Inferior parietal cortex (tissue), 1 donor: ENCODE data around the gene WDR4.
"Not testable (repeated sequence)": the region's sequence is repeated elsewhere in the genome, so short reads cannot be mapped to it uniquely, and the experiment has no call there.

Experiments used
- DNase-seq: peaks from one replicate; pipeline ENCODE4 v3.0.0-alpha.2; 2016; ENCODE audit errors: extremely low spot score

WDR4 gene, protein sequence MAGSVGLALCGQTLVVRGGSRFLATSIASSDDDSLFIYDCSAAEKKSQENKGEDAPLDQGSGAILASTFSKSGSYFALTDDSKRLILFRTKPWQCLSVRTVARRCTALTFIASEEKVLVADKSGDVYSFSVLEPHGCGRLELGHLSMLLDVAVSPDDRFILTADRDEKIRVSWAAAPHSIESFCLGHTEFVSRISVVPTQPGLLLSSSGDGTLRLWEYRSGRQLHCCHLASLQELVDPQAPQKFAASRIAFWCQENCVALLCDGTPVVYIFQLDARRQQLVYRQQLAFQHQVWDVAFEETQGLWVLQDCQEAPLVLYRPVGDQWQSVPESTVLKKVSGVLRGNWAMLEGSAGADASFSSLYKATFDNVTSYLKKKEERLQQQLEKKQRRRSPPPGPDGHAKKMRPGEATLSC

DNA sequence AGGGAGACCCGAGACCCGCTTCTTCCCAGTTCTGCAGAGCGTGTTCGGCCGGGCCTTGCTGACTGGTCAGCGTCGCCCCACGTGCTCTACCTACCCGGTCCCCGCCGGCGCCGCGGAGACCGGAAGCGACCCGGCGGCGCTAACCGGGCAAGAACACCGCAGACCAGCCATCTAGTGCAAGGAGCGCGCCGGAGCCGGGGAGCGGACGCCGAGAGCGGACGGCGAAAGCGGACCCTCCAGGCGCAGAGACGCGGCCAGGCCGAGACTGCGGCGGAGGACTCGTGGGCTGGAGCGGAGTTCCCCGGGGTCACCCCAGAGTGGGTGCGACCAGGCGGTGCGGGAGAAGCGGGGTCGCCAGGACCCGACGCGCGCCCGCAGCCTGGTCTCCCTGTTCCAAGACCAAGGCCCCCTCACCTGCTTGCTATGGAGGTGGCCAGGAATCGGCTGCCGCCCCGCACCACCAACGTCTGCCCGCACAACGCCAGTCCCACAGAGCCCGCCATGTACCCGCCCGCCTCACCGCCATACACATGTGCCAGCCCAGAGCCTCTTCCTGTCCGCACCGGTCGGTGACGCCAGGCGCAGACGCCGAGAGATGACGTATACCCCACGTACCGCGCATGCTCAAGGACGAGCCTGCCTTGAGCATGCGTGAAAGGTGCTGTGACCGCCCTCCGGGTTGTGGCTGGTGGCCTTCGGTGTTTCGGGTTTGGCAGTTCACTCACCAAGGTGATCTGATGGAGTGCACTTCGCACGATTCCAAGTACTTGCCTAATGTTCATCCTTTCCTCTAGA lies at the start of gene WDR4:
TSS of gene WDR4 (minus strand) at position 547 of the 795 bp plus-strand sequence. CDS start at position 503, 44 bp downstream.
- peak; percentile 99 for DNase-seq

DNA sequence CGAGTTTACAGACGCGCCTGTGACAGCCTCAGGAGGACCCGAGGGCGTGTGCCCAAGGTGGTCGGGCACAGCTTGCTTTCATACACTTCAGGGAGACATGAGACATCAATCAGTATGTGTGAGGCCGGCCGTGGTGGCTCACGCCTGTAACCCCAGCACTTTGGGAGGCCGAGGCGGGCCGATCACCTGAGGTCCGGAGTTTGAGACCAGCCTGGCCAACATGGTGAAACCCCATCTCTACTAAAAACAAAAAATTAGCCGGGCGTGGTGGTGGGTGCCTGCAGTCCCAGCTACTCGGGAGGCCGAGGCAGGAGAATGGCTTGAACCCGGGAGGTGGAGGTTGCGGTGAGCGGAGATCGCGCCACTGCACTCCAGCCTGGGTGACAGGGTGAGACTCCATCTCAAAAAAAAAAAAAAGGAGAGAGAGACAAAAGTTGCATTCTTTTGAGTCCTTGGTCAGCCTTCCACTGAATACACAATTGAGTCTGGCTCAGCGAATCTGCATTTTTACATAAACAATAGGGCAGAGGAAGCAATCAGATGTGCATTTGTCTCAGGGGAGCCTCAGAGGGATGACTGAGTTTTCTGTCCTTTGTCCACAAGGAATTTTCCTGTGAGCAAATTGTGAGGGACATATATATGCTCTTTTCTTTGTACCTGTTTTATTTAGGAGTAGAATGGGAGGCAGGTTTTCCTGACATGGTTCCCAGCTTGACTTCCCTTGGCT lies 48.3 kb upstream of the WDR4 start:
- DNase-seq = peak; percentile 31

DNA sequence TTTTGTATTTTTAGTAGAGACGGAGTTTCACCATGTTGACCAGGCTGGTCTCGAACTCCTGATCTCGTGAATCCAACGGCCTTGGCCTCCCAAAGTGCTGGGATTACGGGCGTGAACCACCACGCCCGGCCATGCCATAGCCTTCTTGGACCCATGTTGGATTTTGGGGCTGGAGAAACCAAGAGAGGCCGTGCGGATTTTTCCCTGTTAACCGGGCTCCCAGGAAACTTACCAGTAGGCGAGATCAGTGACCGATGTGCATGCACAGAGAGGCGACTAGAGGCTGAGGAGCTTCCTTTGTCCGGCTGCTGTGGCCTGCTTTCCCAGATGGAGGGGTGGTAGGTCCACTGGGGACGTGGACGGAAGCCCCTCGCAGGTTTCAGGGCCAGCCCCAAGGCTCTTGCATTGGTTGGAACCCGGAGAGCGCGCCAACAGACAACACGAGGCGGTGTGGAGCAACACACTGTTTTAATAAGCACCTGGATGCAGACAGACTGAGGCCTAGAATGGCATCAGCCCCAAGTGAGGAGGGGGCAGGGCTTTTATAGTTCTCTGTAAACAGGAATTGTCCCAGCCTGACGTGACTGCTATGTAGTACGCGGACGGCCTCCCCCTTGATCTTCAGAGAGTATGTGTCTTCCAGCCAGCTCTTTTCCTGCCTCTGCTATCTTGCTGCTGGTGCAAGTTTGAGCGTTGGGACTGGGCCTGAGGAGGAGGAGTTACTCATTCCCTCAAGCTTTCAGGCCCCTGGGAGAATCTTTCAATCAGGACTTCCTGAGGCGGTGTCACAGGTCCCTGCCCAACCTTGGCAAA lies 46.0 kb upstream of the WDR4 start, which contains the start of gene ERVH48-1:
TSS of gene ERVH48-1 (minus strand) at position 517 of the 813 bp plus-strand sequence. CDS start 6,624 bp downstream, outside the sequence.
- no peak for DNase-seq

DNA sequence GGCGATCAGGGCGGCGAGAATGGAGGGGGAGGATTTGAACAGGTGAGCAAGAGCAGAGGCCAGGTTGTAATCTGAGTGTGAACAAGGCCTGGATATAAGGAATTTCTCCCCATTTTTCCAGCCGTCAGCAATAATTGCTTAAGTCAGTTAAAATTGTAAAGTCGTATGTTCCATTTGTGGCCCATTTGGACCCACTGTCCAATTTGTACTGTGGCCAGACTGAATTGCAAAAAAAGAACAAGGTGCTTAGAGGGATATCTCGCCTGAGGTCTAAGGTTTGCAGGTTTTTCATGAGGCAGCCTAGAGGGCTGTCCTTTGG lies 45.1 kb upstream of the WDR4 start:
- no peak for DNase-seq

DNA sequence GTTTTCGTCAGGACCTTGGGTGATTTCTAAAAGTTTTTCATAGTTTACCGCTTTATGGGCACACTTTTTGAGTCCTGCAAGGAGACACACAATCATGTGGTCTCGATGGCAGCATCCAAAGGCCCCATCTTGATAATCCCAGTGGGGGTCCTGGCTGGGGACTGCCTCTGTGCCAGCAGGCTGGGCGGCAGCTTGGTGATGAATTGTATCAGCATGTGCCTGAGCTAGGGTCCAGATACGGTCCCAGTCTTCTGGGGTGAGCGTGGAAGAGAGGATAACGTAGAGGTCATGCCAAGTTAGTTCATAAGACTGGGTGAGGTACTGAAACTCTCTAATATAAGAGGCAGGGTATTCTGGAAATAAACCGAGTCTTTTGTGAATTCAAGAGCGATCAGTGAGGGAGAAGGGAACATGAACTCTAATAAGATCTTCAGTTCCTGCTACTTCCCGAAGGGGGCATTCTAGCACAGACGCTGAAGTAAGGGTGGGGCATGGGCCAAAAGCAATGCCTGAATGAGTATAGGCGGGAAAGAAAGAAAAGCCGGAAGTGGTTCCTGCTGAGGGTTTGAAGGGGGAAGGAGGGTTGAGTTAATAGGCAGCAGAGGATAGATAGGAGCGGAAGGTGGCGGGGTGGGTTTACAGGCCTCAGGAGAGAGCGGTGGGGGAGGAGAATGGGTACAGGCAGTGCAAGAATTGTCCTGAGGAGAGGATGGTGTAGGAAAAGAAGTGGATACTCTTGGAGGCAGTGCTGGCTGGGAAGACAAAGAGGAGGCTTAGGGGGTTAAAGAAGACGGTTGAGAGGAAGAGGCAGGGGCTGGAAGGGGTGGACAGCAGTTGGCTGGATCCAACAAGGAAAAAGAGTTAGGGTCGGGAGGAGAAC lies 44.5 kb upstream of the WDR4 start:
- DNase-seq = peak; percentile 92

DNA sequence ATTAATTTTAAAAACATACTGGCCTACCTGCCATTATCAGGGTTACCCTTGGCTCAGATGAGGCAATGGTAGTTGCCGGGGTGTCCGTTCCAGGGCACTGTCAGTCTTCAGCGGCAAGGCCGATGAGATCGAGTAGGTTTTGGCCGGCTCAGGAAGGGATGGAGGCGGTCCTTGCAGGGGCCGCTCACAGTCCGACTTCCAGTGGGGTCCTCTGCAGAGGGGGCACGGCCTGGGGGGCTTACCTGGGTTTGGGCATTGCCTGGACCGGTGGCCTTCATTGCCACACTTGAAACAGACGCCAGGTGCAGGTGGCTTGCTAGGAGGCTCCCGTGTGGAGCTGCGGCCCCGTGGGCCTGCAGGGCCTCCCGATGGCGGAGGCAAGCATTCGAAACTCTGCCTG lies 43.6 kb upstream of the WDR4 start:
- no peak for DNase-seq

DNA sequence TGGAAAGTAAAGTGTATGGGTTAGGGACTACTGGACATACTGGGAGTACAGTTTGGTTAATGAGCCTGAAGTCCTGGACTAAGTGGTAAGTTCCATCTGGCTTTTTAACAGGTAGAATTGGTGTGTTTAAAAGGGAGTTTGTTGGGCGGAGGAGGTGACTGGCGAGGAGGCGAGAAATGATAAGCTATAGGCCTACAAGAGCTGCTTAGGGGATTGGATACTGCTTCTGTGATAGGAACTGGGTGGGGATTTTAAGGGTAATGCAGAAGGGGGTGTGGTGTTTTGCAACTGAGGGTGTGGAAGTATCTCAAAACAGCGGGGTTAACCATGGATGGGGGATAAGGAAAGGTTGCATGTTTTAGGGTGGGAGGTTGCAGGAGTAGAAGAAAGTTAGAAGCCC lies 42.6 kb upstream of the WDR4 start:
- DNase-seq = no peak

DNA sequence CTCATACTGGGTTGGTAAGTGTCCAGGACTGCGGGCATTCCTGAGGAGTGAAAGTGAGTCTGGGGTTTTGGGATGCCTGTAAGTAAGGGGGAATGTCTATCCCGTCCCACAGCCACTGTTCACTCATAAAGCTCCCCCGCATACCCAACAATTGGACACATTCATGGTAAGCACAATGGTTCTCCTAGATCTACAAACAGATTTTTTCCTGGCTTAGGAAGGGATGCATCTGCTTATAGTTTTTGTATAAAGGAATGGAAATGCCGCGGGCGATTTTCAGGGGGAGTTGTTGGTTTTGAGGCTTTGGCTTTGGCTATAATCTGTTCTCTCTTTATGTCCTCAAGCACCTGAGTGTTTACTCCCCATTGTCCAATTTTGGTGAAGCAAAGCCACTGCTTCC lies 39.0 kb upstream of the WDR4 start:
- no peak for DNase-seq

DNA sequence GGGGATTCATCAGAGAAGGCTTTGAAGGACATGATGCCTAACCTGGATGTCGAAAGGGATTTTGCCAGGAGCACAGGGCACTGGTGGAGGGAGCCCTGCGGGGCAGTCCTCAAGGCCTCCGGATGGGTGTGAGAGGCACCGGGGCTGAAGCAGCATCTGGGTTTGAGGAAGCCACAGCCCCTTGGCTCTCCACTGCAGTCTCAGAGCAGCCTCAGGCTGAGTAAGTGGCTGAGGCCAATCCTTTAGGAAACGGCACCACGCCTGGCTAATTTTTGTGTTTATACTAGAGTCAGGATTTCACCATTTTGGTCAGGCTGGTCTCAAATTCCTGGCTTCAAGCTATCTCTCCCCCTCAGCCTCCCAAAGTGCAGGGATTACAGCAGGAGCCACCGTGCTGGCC lies 34.1 kb upstream of the WDR4 start:
- DNase-seq = no peak

DNA sequence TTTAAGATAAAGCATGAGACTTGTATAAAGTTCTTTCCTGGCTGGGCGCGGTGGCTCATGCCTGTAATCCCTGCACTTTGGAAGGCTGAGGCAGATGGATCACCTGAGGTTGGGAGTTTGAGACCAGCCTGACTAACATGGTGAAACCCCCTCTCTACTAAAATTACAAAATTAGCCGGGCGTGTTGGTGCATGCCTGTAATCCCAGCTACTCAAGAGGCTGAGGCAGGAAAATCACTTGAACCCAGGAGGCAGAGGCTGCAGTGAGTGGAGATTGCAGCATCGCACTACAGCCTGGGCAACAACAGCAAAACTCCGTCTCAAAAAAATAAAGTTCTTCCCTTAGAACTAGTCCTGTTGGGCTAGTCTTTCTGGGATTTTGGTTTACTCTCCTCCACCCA lies 32.6 kb upstream of the WDR4 start:
- DNase-seq = not testable (repeated sequence)

DNA sequence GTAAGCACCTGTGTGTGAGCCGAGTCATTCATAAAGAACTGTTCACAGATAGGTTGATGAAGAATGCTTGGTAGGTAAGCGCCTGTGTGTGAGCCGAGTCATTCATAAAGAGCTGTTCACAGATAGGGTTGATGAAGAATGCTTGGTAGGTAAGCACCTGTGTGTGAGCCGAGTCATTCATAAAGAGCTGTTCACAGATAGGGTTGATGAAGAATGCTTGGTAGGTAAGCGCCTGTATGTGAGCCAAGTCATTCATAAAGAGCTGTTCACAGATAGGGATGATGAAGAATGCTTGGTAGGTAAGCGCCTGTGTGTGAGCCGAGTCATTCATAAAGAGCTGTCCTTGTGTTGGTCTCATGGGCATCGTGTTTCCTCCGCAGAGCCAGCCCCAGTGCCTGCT lies 29.1 kb upstream of the WDR4 start:
- DNase-seq = not testable (repeated sequence)

DNA sequence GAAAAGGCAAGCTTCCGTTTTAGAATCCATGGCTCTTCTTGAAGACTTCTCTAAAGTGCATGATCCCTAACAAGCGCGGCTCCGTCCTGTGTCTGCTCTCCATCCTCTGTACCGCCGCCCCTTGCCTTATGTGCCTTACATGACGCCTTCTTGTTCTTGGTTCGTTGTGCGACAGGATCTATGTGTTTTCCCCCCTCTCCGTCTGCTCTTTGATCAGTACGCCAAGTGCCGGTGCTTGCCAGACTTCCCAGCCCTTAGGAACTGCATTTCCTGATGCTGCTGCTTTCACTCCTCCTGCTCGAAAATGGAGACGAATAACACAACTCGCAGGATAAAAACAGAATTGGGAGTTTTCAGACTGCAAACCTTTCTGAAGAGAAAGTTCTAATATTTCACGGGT lies 26.9 kb upstream of the WDR4 start:
- no peak for DNase-seq

DNA sequence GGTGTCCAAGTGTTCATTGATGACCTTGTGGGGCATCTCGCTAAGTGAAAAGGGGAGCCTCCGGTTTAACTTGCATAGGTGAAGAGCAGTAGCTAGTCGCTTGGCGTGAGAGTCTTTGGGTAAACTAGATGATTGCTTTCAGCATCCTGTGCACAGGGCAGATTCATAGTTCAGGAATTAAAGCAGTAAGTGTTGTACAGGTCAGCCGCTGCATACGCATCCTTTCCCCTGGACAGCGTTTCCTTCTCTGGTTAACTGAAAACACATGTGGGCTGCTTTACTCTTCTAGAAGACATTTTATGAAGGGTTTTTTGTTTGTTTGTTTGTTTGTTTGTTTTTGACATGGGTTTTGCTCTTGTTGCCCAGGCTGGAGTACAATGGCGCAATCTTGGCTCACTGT lies 25.9 kb upstream of the WDR4 start:
- no peak for DNase-seq

DNA sequence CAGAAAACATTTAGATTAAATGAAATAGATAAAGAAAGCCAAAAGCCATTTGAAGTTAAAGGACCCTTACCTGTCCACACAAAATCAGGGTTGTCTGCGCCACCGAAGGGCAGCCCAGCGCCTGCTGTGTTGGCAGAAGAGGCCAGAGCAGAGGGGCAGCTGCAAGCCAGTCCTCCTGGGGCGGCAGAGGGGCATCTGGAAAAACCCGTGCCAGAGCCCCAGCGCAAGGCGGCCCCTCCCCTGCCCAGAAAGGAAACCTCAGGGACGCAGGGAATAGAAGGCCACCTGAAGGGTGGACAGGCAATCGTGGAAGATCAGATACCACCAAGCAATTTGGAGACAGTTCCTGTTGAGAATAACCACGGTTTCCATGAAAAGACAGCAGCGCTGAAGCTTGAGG lies 24.5 kb upstream of the WDR4 start:
- no peak for DNase-seq

DNA sequence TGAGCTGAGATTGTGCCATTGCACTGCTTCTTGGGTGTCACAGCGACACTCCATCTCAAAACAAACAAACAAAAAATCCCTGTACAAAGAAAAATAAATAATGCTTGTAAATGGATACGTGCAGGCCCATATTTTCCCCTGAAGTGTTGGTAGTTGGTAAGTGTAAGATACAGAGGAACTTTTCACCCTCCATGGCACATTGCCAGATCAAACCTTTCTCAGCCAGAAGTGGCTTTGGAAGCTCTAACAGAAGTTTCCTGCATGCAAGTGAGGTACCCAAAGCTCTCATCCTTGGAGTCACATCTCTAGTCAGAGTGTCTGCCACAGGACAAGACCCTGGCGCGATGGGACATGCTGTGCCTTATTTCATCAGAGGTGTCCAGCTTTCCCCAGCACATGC lies 21.1 kb upstream of the WDR4 start:
- no peak for DNase-seq

DNA sequence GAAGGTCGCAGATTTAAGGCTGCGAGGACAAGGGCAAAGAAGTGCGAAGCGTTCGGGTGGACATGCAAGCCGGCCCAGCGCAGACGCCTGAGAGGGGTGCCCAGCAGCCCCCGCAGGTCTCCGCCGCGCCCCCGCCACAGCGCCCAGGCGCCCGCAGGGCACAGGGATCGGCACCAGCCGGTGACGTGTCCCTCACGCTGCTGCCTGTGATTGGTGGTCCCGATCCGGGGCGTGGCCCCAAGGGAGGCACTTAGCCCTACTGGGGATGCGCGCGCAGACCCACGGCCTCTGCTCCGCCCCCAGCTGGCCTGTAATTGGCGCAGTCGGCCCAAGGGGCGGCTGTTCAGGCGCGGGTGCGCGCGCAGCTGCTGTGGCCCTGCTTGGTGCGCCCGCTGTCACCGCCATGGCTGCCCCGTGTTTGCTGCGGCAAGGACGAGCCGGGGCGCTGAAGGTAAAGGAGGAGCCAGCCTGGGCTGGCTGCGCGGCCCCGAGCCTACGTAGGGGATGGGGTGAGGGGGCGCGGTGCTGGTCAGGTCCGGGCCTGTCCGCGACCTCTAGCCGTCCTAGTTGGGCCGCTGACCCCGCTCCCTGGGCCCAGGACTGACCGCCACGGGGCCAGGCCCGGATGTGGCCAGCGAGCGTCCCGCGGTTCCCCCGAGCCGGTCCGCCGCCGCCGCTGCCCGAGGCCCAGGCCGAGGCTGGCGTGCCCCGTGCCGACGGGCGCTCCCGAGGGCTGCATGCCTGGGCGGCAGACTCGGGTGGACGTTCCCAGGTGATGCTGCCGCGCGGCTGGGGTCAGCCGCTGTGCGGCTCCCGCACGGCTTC lies 13.8 kb upstream of the WDR4 start, which contains the start of gene NDUFV3:
TSS of gene NDUFV3 (plus strand) at position 379 of the 825 bp plus-strand sequence. CDS start at position 404, 25 bp downstream.
- peak; percentile 99 for DNase-seq

DNA sequence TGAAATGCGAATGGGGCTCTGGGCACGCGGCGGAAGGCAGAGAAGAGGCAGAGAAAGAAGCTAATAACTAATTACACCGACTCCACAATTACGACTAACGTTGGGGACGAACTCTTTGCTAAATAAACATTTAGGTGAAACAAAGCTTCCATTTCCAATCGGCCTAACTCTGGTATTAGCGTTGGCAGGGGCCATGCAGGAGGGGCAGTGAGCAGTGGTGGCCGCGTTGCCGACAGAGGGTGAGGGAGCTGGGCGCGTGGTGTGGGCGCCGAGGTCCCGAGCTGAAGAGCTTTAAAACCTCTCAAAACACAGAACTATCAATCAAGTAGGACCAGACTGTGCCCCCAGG lies 13.2 kb upstream of the WDR4 start:
- DNase-seq = no peak

DNA sequence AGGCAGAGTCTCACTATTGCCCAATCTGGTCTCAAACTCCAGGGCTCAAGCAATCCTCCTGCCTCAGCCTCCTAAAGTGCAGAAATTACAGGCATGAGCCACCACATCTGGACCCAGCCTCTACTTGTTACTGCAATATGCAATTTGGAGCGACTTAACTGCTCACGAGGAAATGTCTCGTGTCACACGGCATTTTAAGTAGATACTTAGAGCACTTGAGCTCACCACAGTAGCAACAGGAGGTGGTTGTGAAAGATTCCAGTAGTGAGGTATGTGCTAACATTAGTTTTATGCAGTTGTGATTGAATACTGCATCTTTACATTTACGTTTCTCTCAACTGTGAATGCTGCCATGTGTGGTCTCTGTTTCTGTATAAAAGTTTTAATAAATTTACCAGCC lies 8.0 kb upstream of the WDR4 start:
- no peak for DNase-seq

DNA sequence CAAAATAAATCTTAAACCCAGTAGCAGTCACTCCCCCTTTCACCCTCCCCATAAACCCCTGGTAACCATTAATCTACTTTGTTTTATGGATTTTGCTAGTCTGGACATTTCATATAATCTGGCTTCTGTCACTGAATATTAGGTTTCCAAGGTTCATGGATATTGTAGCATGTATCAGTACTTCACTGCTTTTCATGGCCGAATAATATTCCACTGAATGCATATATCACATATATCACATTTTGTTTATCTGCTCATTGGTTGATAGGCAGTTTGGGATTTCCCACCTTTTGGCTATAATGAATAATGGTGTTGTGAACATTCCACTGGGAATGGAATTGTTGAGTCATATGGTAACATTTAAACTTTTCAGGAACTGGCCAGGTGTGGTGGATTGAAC lies 4.6 kb upstream of the WDR4 start:
- DNase-seq = no peak

DNA sequence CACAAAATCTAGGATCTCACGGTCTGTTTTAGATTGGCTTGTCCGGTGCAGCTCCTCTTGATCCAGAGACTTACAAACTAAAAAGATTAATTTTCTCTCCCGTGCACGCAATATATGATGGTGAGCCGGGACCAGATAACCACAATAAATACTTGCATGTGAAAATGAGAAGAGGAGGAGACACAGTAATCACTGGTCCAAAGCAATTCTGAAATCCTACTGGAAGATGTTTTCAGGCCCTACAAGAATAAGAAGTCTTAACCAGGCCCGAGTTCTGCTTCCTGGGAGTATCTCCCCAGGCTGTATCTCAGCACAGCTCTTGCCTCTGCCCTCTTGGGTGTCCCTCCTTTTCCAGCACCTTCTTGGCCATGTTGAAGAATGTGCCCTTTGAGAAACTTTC lies 1.0 kb upstream of the WDR4 start:
- DNase-seq = no peak
